K562 (cell line): Measurements from ENCODE around the gene SORCS2. TPM values are rescaled to one million over a fixed set of nuclear protein-coding genes. Genes with fewer than 3 reads are reported as not detected.

ENCODE experiments used
- CREBBP ChIP-seq: IDR thresholded peaks from one replicate; pipeline ENCODE4 v1.6.1; 2012; ENCODE audit warnings: low read depth, mild to moderate bottlenecking, control low read depth, inconsistent platforms, low read length
- CTCFL ChIP-seq: IDR thresholded peaks from 2 replicates; pipeline ENCODE4 v1.6.1; 2011; ENCODE audit warnings: borderline replicate concordance, low read depth, mild to moderate bottlenecking, moderate library complexity, low read length; ENCODE audit not compliant: insufficient read depth, poor library complexity, severe bottlenecking
- E2F8 ChIP-seq: fragments of 450-650 bp; IDR thresholded peaks from 2 replicates; pipeline ENCODE4 v1.7.1; 2018; ENCODE audit warnings: mild to moderate bottlenecking, low read depth; ENCODE audit not compliant: partially characterized antibody
- FOXA1 ChIP-seq: fragments of 450-650 bp; IDR thresholded peaks from 2 replicates; pipeline ENCODE4 v1.6.1; 2016; ENCODE audit warnings: mild to moderate bottlenecking, borderline replicate concordance
- IRF1 ChIP-seq: sonication (generic); formaldehyde crosslinking; IDR thresholded peaks from 2 replicates; pipeline ENCODE4 v1.8.0; 2022; ENCODE audit warnings: missing genetic modification reagents, mild to moderate bottlenecking, borderline replicate concordance
- MITF ChIP-seq: IDR thresholded peaks from 2 replicates; pipeline ENCODE4 v1.6.1; 2014; ENCODE audit warnings: antibody characterized with exemption
- PCBP2 ChIP-seq: fragments of 200-400 bp; formaldehyde crosslinking; IDR thresholded peaks from 2 replicates; pipeline ENCODE4 v1.6.1; 2018; ENCODE audit warnings: low read length, low read depth, mild to moderate bottlenecking, moderate library complexity; ENCODE audit not compliant: poor library complexity, severe bottlenecking
- TCF7L2 ChIP-seq: fragments of 150-350 bp; IDR thresholded peaks from 2 replicates; pipeline ENCODE4 v1.6.1; 2016; ENCODE audit warnings: low read depth, mild to moderate bottlenecking, low read length, moderate library complexity
- USF1 ChIP-seq: sonication (generic); formaldehyde crosslinking; IDR thresholded peaks from 2 replicates; pipeline ENCODE4 v1.9.0; 2022; ENCODE audit warnings: mild to moderate bottlenecking, missing genetic modification reagents
- USF2 ChIP-seq: sonication (generic); formaldehyde crosslinking; IDR thresholded peaks from 2 replicates; pipeline ENCODE4 v1.5.0; 2020; ENCODE audit warnings: missing genetic modification reagents
- ZNF507 ChIP-seq: conservative IDR thresholded peaks from 2 replicates; pipeline ENCODE4 v1.6.1; 2017; ENCODE audit warnings: missing genetic modification characterization, missing compliant biosample characterization
- ZNF740 ChIP-seq, 3 experiments: fragments of 200-800 bp in 1 of 3; sonication (Bioruptor generic) in 1 of 3; sonication (generic) in 1 of 3; formaldehyde crosslinking in 1 of 3; IDR thresholded peaks; 2 replicates each; pipeline versions ENCODE4 v1.6.1 to v1.8.0; 2016 to 2022; ENCODE audit warnings: mild to moderate bottlenecking in 2 of 3, missing compliant biosample characterization in 2 of 3, missing genetic modification characterization in 2 of 3, missing genetic modification reagents in 1 of 3
- polyA plus RNA-seq, 8 experiments: library from polyadenylated mRNA; depleted of rRNA in 4 of 8; stranded (reverse) in 5 of 8; unstranded in 3 of 8; fragments of >200 nt; fragmentation: Nextera tagmentation in 2 of 8; fragmentation: Illumina TruSeq in 1 of 8; extraction: Ambion mirVana in 2 of 8; extraction: Trizol in 1 of 8; gene quantifications; 2 replicates each; pipeline versions ENCODE4 v1.2.1 to v1.2.3, GENCODE V29; 2011 to 2014; ENCODE audit warnings: inconsistent platforms in 1 of 8, missing spikeins in 1 of 8
- total RNA-seq, 7 experiments: library from RNA; depleted of rRNA in 6 of 7; stranded (reverse); fragments of >200 nt in 6 of 7; fragmentation: Illumina TruSeq in 2 of 7; extraction: Trizol in 2 of 7; gene quantifications; 2 replicates each; pipeline versions ENCODE4 v1.2.1 to v1.2.3, GENCODE V29; 2011 to 2021; ENCODE audit warnings: low replicate concordance in 1 of 7
- TF ChIP-seq, protein P1 (sequence below): fragments of 450-650 bp; formaldehyde crosslinking; IDR thresholded peaks from 2 replicates; pipeline ENCODE4 v1.4.0; 2020; ENCODE audit warnings: mild to moderate bottlenecking, mixed read lengths
- TF ChIP-seq, protein P2 (sequence below): sonication (generic); formaldehyde crosslinking; IDR thresholded peaks from 2 replicates; pipeline ENCODE4 v1.9.0; 2022; ENCODE audit warnings: mild to moderate bottlenecking, missing genetic modification reagents

SORCS2 gene
- total and polyA plus RNA-seq, 9 of the 15 experiments (the other 6 are each of a cell fraction or from before 2014, with no cell fraction given), result not detected

DNA sequence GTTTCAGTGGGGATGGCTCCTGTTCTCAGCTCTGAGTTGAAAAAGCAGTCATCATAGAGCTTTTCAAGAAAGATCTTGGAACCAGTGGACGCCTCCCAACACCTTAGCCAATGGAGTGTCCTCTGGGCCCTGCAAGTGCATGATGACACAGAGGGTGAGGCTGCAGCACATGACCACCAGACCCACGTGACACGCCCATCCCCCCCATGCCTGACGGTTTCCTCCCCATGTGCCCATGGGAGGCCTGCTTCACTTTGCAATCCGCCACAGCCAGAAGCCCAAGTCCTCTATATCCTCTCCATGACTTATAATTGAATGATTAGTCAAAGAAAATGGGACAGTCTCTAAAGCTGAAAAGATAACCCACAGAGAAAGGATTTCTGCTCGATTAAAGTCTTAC lies 560.3 kb downstream of the SORCS2 start (continued):
- TF ChIP-seq E2F8, result no peak
- no peak for TF ChIP-seq IRF1 (CRISPR knock-in tag)
- no peak for TF ChIP-seq CTCFL
- TF ChIP-seq PCBP2, result no peak
- no peak for TF ChIP-seq FOXA1
- TF ChIP-seq, protein P1, sequence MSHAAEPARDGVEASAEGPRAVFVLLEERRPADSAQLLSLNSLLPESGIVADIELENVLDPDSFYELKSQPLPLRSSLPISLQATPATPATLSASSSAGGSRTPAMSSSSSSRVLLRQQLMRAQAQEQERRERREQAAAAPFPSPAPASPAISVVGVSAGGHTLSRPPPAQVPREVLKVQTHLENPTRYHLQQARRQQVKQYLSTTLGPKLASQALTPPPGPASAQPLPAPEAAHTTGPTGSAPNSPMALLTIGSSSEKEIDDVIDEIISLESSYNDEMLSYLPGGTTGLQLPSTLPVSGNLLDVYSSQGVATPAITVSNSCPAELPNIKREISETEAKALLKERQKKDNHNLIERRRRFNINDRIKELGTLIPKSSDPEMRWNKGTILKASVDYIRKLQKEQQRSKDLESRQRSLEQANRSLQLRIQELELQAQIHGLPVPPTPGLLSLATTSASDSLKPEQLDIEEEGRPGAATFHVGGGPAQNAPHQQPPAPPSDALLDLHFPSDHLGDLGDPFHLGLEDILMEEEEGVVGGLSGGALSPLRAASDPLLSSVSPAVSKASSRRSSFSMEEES, result peak; percentile 57; the same call in 1 of the 2 replicates
- TF ChIP-seq USF2 (CRISPR knock-in tag), result peak; percentile 92
- TF ChIP-seq MITF, result no peak
- no peak for TF ChIP-seq CREBBP
- TF ChIP-seq USF1 (CRISPR knock-in tag), result peak; percentile 96
- peak; percentile 50; the same call in 1 of the 2 replicates for TF ChIP-seq ZNF740 (CRISPR knock-in tag; IDR thresholded peaks at IDR 0.05)
- TF ChIP-seq ZNF740 (tag; IDR thresholded peaks at IDR 0.05), result no peak
- TF ChIP-seq TCF7L2, result no peak
- TF ChIP-seq, protein P2, sequence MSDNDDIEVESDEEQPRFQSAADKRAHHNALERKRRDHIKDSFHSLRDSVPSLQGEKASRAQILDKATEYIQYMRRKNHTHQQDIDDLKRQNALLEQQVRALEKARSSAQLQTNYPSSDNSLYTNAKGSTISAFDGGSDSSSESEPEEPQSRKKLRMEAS (CRISPR knock-in tag), result peak; percentile 65
- no peak for TF ChIP-seq ZNF507 (tag)
